IMR-90 (cell line): ENCODE data around the gene MARCKS. TPM values are rescaled to one million over a fixed set of nuclear protein-coding genes. Genes with fewer than 3 reads are reported as not detected.

Experiments used
- ATAC-seq: fragments of 200-7000 bp; cut with Tn5 transposase; 2 replicates; pipeline ENCODE4 v1.9.1; 2020; ENCODE audit warnings: low read depth, mild to moderate bottlenecking, moderate library complexity
- BruUV-seq: library from RNA; stranded (reverse); fragments of 400-500 nt; replicated peaks from 2 replicates; lab custom pipeline; 2021; lab: Mats Ljungman, UMichigan
- CTCF ChIA-PET: fragments of 300-600 bp; formaldehyde crosslinking; extraction: SDS; loops from one replicate; lab custom pipeline; 2021; ENCODE audit warnings: antibody characterized with exemption; lab: Yijun Ruan, JAX
- POLR2A ChIA-PET: fragments of 300-600 bp; sonication (Branson Sonifier 250); formaldehyde crosslinking; loops from one replicate; lab custom pipeline; 2022; ENCODE audit warnings: antibody characterized with exemption; ENCODE audit not compliant: unreplicated experiment; lab: Charles Lee
- DNase-seq: peaks from one replicate; pipeline ENCODE4 v3.0.0; 2013
- H2AFZ ChIP-seq: replicated peaks from 2 replicates; pipeline ENCODE3; 2013; ENCODE audit warnings: low read length, mild to moderate bottlenecking; ENCODE audit not compliant: poor library complexity
- H2AK5ac ChIP-seq: 2 replicates; pipeline ENCODE4 v1.6.1; 2013; ENCODE audit warnings: low read depth, low read length, inconsistent platforms
- H2AK9ac ChIP-seq: replicated peaks from 2 replicates; pipeline ENCODE3; 2013; ENCODE audit warnings: mild to moderate bottlenecking, low read depth, low read length, moderate library complexity; ENCODE audit not compliant: poor library complexity
- H2BK120ac ChIP-seq: 2 replicates; pipeline ENCODE4 v1.6.1; 2013; ENCODE audit warnings: low read depth, low read length, inconsistent platforms
- H2BK15ac ChIP-seq: 3 replicates; pipeline ENCODE4 v1.6.1; 2013; ENCODE audit warnings: low read depth, low read length, inconsistent platforms
- H2BK20ac ChIP-seq: 2 replicates; pipeline ENCODE4 v1.6.1; 2013; ENCODE audit warnings: low read depth, mild to moderate bottlenecking, inconsistent platforms, low read length, moderate library complexity
- H2BK5ac ChIP-seq: 2 replicates; pipeline ENCODE4 v1.6.1; 2013; ENCODE audit warnings: mild to moderate bottlenecking, low read depth, low read length, inconsistent platforms; ENCODE audit not compliant: poor library complexity, severe bottlenecking
- H3K14ac ChIP-seq: replicated peaks from 2 replicates; pipeline ENCODE4 v1.6.1; 2013; ENCODE audit warnings: low read depth, low read length, inconsistent platforms
- H3K18ac ChIP-seq: 2 replicates; pipeline ENCODE4 v1.6.1; 2013; ENCODE audit warnings: low read depth, low read length, control low read depth
- H3K23ac ChIP-seq: 2 replicates; pipeline ENCODE4 v1.6.1; 2013; ENCODE audit warnings: low read depth, low read length, inconsistent platforms
- H3K27ac ChIP-seq: 2 replicates; pipeline ENCODE4 v1.5.1; 2013; ENCODE audit warnings: mild to moderate bottlenecking, control low read depth, low read length; ENCODE audit not compliant: insufficient read depth
- H3K27me3 ChIP-seq: 2 replicates; pipeline ENCODE4 v1.6.1; 2013; ENCODE audit warnings: low read length; ENCODE audit not compliant: control insufficient read depth, insufficient read depth
- H3K36me3 ChIP-seq: 2 replicates; pipeline ENCODE4 v1.6.1; 2013; ENCODE audit warnings: low read length, mixed read lengths; ENCODE audit not compliant: control insufficient read depth, insufficient read depth
- H3K4ac ChIP-seq: 2 replicates; pipeline ENCODE4 v1.6.1; 2013; ENCODE audit warnings: low read depth, low read length, inconsistent platforms
- H3K4me1 ChIP-seq: 2 replicates; pipeline ENCODE4 v1.6.1; 2013; ENCODE audit warnings: low read length, mixed read lengths; ENCODE audit not compliant: control insufficient read depth, insufficient read depth
- H3K4me2 ChIP-seq: 2 replicates; pipeline ENCODE4 v1.6.1; 2013; ENCODE audit warnings: low read depth, mild to moderate bottlenecking, control low read depth, low read length, moderate library complexity
- H3K4me3 ChIP-seq: 2 replicates; pipeline ENCODE4 v1.5.1; 2013; ENCODE audit warnings: low read depth, mild to moderate bottlenecking, control low read depth, low read length, moderate library complexity; ENCODE audit not compliant: insufficient read depth
- H3K56ac ChIP-seq: 2 replicates; pipeline ENCODE4 v1.6.1; 2013; ENCODE audit warnings: low read length, inconsistent platforms; ENCODE audit not compliant: insufficient read depth; ENCODE audit errors: extremely low read depth
- H3K79me1 ChIP-seq, 2 experiments: 2 replicates each; pipeline ENCODE4 v1.6.1; 2013; ENCODE audit warnings: low read length in 2 of 2, inconsistent platforms in 1 of 2, low read depth in 1 of 2
- H3K9ac ChIP-seq: 2 replicates; pipeline ENCODE4 v1.6.1; 2013; ENCODE audit warnings: low read depth, low read length, control low read depth
- H3K9me1 ChIP-seq: 2 replicates; pipeline ENCODE4 v1.6.1; 2013; ENCODE audit warnings: low read length, inconsistent platforms; ENCODE audit not compliant: insufficient read depth
- H3K9me3 ChIP-seq: 2 replicates; pipeline ENCODE4 v1.6.1; 2013; ENCODE audit warnings: low read length; ENCODE audit not compliant: control insufficient read depth, insufficient read depth
- H4K20me1 ChIP-seq: 2 replicates; pipeline ENCODE4 v1.6.1; 2013; ENCODE audit warnings: low read length, inconsistent platforms; ENCODE audit not compliant: insufficient read depth
- H4K5ac ChIP-seq: 2 replicates; pipeline ENCODE4 v1.6.1; 2013; ENCODE audit warnings: mild to moderate bottlenecking, low read depth, low read length, control low read depth
- H4K8ac ChIP-seq, 2 experiments: 2 replicates each; pipeline ENCODE4 v1.6.1; 2013; ENCODE audit warnings: low read depth in 2 of 2, low read length in 2 of 2, control low read depth in 1 of 2, inconsistent platforms in 1 of 2
- H4K91ac ChIP-seq: 2 replicates; pipeline ENCODE4 v1.6.1; 2013; ENCODE audit warnings: low read depth, low read length, inconsistent platforms; ENCODE audit not compliant: insufficient read depth
- BHLHE40 ChIP-seq: fragments of 150-350 bp; IDR thresholded peaks from 2 replicates; pipeline ENCODE4 v1.6.1; 2016; ENCODE audit warnings: mild to moderate bottlenecking, low read depth, low read length
- CEBPB ChIP-seq: IDR thresholded peaks from 2 replicates; pipeline ENCODE4 v1.6.1; 2012; ENCODE audit warnings: low read depth, low read length, improper control_type of control experiment
- CHD1 ChIP-seq: IDR thresholded peaks from 2 replicates; pipeline ENCODE4 v1.6.1; 2012; ENCODE audit warnings: low read depth, low read length, improper control_type of control experiment
- FOS ChIP-seq: fragments of 150-350 bp; IDR thresholded peaks from 2 replicates; pipeline ENCODE4 v1.6.1; 2016; ENCODE audit warnings: low read depth, low read length
- MAFK ChIP-seq: IDR thresholded peaks from 2 replicates; pipeline ENCODE4 v1.6.1; 2012; ENCODE audit warnings: low read depth, low read length, improper control_type of control experiment
- MAZ ChIP-seq: IDR thresholded peaks from 2 replicates; pipeline ENCODE4 v1.6.1; 2012; ENCODE audit warnings: low read depth, mild to moderate bottlenecking, low read length, improper control_type of control experiment, moderate library complexity, borderline replicate concordance
- MXI1 ChIP-seq: IDR thresholded peaks from 2 replicates; pipeline ENCODE4 v1.6.1; 2012; ENCODE audit warnings: low read depth, mild to moderate bottlenecking, low read length, moderate library complexity, borderline replicate concordance
- NFE2L2 ChIP-seq: fragments of 150-350 bp; IDR thresholded peaks from 2 replicates; pipeline ENCODE4 v1.6.1; 2016; ENCODE audit warnings: low read depth, mild to moderate bottlenecking, low read length
- POLR2A ChIP-seq: IDR thresholded peaks from 2 replicates; pipeline ENCODE4 v1.6.1; 2012; ENCODE audit warnings: mild to moderate bottlenecking, low read depth, low read length
- RAD21 ChIP-seq: IDR thresholded peaks from 2 replicates; pipeline ENCODE4 v1.6.1; 2012; ENCODE audit warnings: low read length, improper control_type of control experiment
- RCOR1 ChIP-seq: IDR thresholded peaks from 2 replicates; pipeline ENCODE4 v1.6.1; 2012; ENCODE audit warnings: mild to moderate bottlenecking, low read length, improper control_type of control experiment; ENCODE audit not compliant: insufficient replicate concordance
- RFX5 ChIP-seq: IDR thresholded peaks from 2 replicates; pipeline ENCODE4 v1.8.0; 2012; ENCODE audit warnings: low read depth, mild to moderate bottlenecking, low read length, moderate library complexity
- SMC3 ChIP-seq: fragments of 150-350 bp; IDR thresholded peaks from 2 replicates; pipeline ENCODE4 v1.6.1; 2016; ENCODE audit warnings: low read depth, mild to moderate bottlenecking, antibody characterized with exemption, low read length, moderate library complexity
- WGBS, 2 experiments: methylation state at CpG; one replicate each; pipeline versions ENCODE4 v1.1.5 to v1.1.7; 2013; ENCODE audit warnings: missing lambda C conversion rate in 2 of 2; ENCODE audit not compliant: insufficient read length in 1 of 2; ENCODE audit errors: extremely low coverage in 2 of 2; 5-methylcytosine and 5-hydroxymethylcytosine counted together
- dilution Hi-C: fragments of 300-500 bp; cut with HindIII; formaldehyde crosslinking; loops from one replicate; pipeline ENCODE4 v1.14.3; 2018; ENCODE audit warnings: low sequenced_read_pairs; ENCODE audit not compliant: unreplicated experiment
- in situ Hi-C: fragments of 300-500 bp; cut with MboI; formaldehyde crosslinking; loops from 3 replicates; pipeline ENCODE4 v1.14.3; 2019; ENCODE audit warnings: low sequenced_read_pairs, inconsistent platforms, mixed read lengths
- intact Hi-C: fragments of 100-400 bp; cut with micrococcal nuclease; formaldehyde crosslinking; loops from 2 replicates; pipeline ENCODE4 v1.10.0; 2022
- polyA plus RNA-seq, 3 experiments: library from polyadenylated mRNA; depleted of rRNA; stranded (reverse); fragments of >200 nt; gene quantifications; 2 replicates each; pipeline ENCODE4 v1.2.3, GENCODE V29; 2012; ENCODE audit warnings: low replicate concordance in 1 of 3
- total RNA-seq: library from RNA; depleted of rRNA; stranded (reverse); fragments of >200 nt; gene quantifications from 2 replicates; pipeline ENCODE4 v1.2.3, GENCODE V29; 2012
- TF ChIP-seq, protein P1 (sequence below): fragments of 150-350 bp; IDR thresholded peaks from 2 replicates; pipeline ENCODE4 v1.6.1; 2017; ENCODE audit warnings: mild to moderate bottlenecking, antibody characterized with exemption, low read length, low read depth
- TF ChIP-seq, protein P2 (sequence below): conservative IDR thresholded peaks from 2 replicates; pipeline ENCODE4 v1.5.1; 2012; ENCODE audit warnings: mild to moderate bottlenecking, low read depth, low read length, improper control_type of control experiment
- TF ChIP-seq, protein P3 (sequence below): fragments of 150-350 bp; IDR thresholded peaks from 2 replicates; pipeline ENCODE4 v1.6.1; 2016; ENCODE audit warnings: low read depth, mild to moderate bottlenecking, low read length, moderate library complexity, borderline replicate concordance

MARCKS gene
- total and polyA plus RNA-seq, 2 of the 4 experiments (the other 2 are of a cell fraction), result 34.5 to 40.7 TPM

DNA sequence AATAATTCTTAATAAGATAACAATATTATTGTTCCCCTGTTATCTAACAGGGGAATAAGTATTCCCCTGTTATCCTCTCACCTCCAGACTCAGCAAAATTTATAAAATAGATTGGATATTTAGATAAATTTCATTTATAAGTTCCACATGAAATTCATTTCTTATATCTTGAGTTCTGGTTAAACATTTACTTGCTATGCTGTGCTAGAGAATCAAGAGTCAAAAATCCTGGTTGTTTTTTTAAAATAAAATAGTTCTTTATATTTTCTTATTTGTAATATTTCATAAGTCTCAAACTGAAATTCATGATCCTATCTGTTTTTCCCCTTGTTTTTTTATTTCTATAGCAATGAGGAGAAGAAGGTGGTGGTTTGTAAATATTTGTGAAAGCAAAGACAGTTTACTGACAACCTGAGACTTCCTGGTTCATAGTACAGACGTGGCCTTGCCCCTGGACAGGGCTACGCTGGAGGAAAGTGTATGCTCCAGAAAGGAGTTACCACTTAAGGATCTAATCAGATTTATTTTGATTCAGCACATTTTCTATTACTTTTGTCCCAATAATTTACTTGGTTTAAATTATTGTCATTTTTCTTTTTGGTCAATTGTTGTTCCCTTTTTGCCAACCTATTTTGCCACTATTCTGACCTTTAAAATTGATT, 37.8 kb upstream of the MARCKS start:
- H3K27ac ChIP-seq, result no peak overlapping the region
- no CpG with 5 or more reads among the region's 2 CpGs for WGBS, 2 experiments
- dilution Hi-C loops (no loop called here), in situ Hi-C loops (no loop called here), intact Hi-C loops (no loop called here)
- H3K14ac ChIP-seq, result no peak overlapping the region
- no peak overlapping the region for H2AK9ac ChIP-seq
- no peaks in the 10 kb centered on the region for H4K20me1 ChIP-seq
- H2BK20ac ChIP-seq, result no peak overlapping the region
- ATAC-seq (no peak), DNase-seq (no peak)
- H2BK15ac ChIP-seq, result no peak overlapping the region
- POLR2A ChIA-PET, result no interaction called here
- H2BK5ac ChIP-seq, result no peak overlapping the region
- no peak overlapping the region for H2AK5ac ChIP-seq
- H3K79me1 ChIP-seq, result no peaks in the 10 kb centered on the region
- TF ChIP-seq FOS (no peak), NFE2L2 (no peak), RFX5 (no peak), CHD1 (no peak), SMC3 (no peak), MAFK (no peak), MXI1 (no peak), CEBPB (no peak), MAZ (no peak), POLR2A (no peak), RCOR1 (no peak), BHLHE40 (no peak), RAD21 (no peak)
- TF ChIP-seq, protein P1, sequence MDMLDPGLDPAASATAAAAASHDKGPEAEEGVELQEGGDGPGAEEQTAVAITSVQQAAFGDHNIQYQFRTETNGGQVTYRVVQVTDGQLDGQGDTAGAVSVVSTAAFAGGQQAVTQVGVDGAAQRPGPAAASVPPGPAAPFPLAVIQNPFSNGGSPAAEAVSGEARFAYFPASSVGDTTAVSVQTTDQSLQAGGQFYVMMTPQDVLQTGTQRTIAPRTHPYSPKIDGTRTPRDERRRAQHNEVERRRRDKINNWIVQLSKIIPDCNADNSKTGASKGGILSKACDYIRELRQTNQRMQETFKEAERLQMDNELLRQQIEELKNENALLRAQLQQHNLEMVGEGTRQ, result no peak
- TF ChIP-seq, protein P2, sequence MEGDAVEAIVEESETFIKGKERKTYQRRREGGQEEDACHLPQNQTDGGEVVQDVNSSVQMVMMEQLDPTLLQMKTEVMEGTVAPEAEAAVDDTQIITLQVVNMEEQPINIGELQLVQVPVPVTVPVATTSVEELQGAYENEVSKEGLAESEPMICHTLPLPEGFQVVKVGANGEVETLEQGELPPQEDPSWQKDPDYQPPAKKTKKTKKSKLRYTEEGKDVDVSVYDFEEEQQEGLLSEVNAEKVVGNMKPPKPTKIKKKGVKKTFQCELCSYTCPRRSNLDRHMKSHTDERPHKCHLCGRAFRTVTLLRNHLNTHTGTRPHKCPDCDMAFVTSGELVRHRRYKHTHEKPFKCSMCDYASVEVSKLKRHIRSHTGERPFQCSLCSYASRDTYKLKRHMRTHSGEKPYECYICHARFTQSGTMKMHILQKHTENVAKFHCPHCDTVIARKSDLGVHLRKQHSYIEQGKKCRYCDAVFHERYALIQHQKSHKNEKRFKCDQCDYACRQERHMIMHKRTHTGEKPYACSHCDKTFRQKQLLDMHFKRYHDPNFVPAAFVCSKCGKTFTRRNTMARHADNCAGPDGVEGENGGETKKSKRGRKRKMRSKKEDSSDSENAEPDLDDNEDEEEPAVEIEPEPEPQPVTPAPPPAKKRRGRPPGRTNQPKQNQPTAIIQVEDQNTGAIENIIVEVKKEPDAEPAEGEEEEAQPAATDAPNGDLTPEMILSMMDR, result no peak
- TF ChIP-seq, protein P3, sequence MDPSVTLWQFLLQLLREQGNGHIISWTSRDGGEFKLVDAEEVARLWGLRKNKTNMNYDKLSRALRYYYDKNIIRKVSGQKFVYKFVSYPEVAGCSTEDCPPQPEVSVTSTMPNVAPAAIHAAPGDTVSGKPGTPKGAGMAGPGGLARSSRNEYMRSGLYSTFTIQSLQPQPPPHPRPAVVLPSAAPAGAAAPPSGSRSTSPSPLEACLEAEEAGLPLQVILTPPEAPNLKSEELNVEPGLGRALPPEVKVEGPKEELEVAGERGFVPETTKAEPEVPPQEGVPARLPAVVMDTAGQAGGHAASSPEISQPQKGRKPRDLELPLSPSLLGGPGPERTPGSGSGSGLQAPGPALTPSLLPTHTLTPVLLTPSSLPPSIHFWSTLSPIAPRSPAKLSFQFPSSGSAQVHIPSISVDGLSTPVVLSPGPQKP, result no peak
- no peaks in the 10 kb centered on the region for H3K36me3 ChIP-seq
- no peak overlapping the region for H4K5ac ChIP-seq
- no peak overlapping the region for H4K8ac ChIP-seq
- no peak overlapping the region for H3K4me2 ChIP-seq
- no peak overlapping the region for H3K9ac ChIP-seq
- CTCF ChIA-PET, result no interaction called here
- no peak overlapping the region for H3K4me3 ChIP-seq
- H3K9me1 ChIP-seq, result no peaks in the 10 kb centered on the region
- no TSS peak for BruUV-seq
- H3K4ac ChIP-seq, result no peak overlapping the region
- no peak overlapping the region for H2BK120ac ChIP-seq
- H3K18ac ChIP-seq, result no peak overlapping the region
- H3K4me1 ChIP-seq, result no peaks in the 10 kb centered on the region
- no peaks in the 10 kb centered on the region for H3K27me3 ChIP-seq
- no peak overlapping the region for H2AFZ ChIP-seq
- no peak overlapping the region for H3K56ac ChIP-seq
- H3K23ac ChIP-seq, result no peak overlapping the region
- no peak overlapping the region for H4K91ac ChIP-seq
- H3K9me3 ChIP-seq, result no peaks in the 10 kb centered on the region
